ENCODE measurements around the gene SMYD1. TPM values are rescaled to one million over a fixed set of nuclear protein-coding genes. Genes with fewer than 3 reads are reported as not detected.
"Not testable (repeated sequence)": the region's sequence is repeated elsewhere in the genome, so short reads cannot be mapped to it uniquely, and the experiment has no call there.

SMYD1 gene
- total and polyA plus RNA-seq, 10 of the 15 experiments (the other 5 are each of a cell fraction or from before 2014, with no cell fraction given) = 0.09 TPM; not detected in 9

DNA sequence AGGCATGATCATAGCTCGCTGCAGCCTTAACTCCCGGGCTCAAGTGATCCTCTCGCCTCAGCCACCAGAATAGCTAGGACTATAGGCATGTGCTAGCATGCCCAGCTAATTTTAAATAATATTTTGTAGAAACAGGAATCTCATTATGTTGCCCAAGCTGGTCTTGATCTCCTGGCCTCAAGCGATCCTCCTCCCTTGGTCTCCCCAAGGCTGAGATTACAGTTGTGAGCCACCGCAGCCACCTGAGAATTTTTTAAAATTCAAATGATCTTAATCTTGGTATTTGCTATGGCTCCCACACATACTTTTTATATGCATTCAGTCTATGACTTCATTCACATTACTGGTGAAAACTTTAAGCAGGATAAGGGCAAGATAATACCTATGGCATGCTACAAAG lies 25.1 kb upstream of the SMYD1 start:
- CTCF ChIA-PET = interaction anchor here (1.1 kb wide), 1 partner anchor 18 kb away, joined by 3 read pairs; no protein-coding TSS in a partner anchor
- Histone ChIP-seq H2AFZ (ENCODE audit: control insufficient read depth, low read depth, low read length) (no peak overlapping the region), H3K36me3 (ENCODE audit: control insufficient read depth in 2 of 2, insufficient read depth in 2 of 2, low read length in 1 of 2) (no peaks in the 10 kb centered on the region), H3K79me2 (ENCODE audit: control insufficient read depth, insufficient read depth, low read length) (no peaks in the 10 kb centered on the region), H3K27me3 (replicated peaks in 1 of 2; ENCODE audit: control insufficient read depth in 2 of 2, insufficient read depth in 2 of 2, low read length in 1 of 2) (no peaks in the 10 kb centered on the region), H3K4me2 (ENCODE audit: control insufficient read depth, insufficient read depth) (no peak overlapping the region), H3K9ac (ENCODE audit: control insufficient read depth, insufficient read depth, low read length) (no peak overlapping the region), H3K9me3 (replicated peaks; ENCODE audit: control insufficient read depth, insufficient read depth, low read length) (no peaks in the 10 kb centered on the region), H3K4me3 (no peak overlapping the region), H3K27ac (ENCODE audit: control insufficient read depth, insufficient read depth) (no peak overlapping the region), H3K4me1 (ENCODE audit: control insufficient read depth, insufficient read depth, low read length) (no peaks in the 10 kb centered on the region), H4K20me1 (ENCODE audit: control insufficient read depth, insufficient read depth) (no peaks in the 10 kb centered on the region)
- in situ Hi-C loops (cut with MboI) (no loop called here), intact Hi-C loops (cut with micrococcal nuclease; ENCODE audit: unreplicated experiment) (no loop called here)
- DNase-seq (ENCODE audit: low read depth, low spot score) (no peak), FAIRE-seq (no peak), ATAC-seq (no peak)
- no TSS peak for BruUV-seq (replicated peaks)
- SMC1A ChIA-PET (ENCODE audit: uncharacterized antibody, unreplicated experiment) = no interaction called here
- RAD21 ChIA-PET (ENCODE audit: unreplicated experiment) = interaction anchor here (0.6 to 1.2 kb wide), 2 partner anchors 18 kb away, joined by 3 read pairs; no protein-coding TSS in a partner anchor
- TF ChIP-seq, protein P1, sequence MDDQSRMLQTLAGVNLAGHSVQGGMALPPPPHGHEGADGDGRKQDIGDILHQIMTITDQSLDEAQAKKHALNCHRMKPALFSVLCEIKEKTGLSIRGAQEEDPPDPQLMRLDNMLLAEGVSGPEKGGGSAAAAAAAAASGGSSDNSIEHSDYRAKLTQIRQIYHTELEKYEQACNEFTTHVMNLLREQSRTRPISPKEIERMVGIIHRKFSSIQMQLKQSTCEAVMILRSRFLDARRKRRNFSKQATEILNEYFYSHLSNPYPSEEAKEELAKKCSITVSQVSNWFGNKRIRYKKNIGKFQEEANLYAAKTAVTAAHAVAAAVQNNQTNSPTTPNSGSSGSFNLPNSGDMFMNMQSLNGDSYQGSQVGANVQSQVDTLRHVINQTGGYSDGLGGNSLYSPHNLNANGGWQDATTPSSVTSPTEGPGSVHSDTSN (IDR thresholded peaks at IDR 0.05; ENCODE audit: insufficient replicate concordance, low read depth, low read length) = no peak
- TF ChIP-seq NFYA (IDR thresholded peaks at IDR 0.05; ENCODE audit: borderline replicate concordance, low read depth, low read length) (no peak), PAX5 (IDR thresholded peaks at IDR 0.05; ENCODE audit: borderline replicate concordance, low read depth, low read length) (no peak), PML (IDR thresholded peaks at IDR 0.05; ENCODE audit: low read length) (no peak), BCL11A (IDR thresholded peaks at IDR 0.05; ENCODE audit: low read depth, low read length) (no peak), ZSCAN29 (IDR thresholded peaks at IDR 0.05) (no peak), MYC (IDR thresholded peaks at IDR 0.05; ENCODE audit: insufficient read depth, insufficient read length, insufficient replicate concordance, low read length, severe bottlenecking) (no peak), RCOR1 (conservative IDR thresholded peaks at IDR 0.05; ENCODE audit: low read depth, low read length) (no peak)
- TF ChIP-seq, protein P2, sequence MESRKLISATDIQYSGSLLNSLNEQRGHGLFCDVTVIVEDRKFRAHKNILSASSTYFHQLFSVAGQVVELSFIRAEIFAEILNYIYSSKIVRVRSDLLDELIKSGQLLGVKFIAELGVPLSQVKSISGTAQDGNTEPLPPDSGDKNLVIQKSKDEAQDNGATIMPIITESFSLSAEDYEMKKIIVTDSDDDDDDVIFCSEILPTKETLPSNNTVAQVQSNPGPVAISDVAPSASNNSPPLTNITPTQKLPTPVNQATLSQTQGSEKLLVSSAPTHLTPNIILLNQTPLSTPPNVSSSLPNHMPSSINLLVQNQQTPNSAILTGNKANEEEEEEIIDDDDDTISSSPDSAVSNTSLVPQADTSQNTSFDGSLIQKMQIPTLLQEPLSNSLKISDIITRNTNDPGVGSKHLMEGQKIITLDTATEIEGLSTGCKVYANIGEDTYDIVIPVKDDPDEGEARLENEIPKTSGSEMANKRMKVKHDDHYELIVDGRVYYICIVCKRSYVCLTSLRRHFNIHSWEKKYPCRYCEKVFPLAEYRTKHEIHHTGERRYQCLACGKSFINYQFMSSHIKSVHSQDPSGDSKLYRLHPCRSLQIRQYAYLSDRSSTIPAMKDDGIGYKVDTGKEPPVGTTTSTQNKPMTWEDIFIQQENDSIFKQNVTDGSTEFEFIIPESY (IDR thresholded peaks at IDR 0.05) = no peak
- POLR2A ChIA-PET = no interaction called here
- 95% methylated on average over 5 of the region's 5 CpGs for WGBS (ENCODE audit: insufficient coverage, insufficient replicate concordance, low lambda C conversion rate, missing lambda C conversion rate)

DNA sequence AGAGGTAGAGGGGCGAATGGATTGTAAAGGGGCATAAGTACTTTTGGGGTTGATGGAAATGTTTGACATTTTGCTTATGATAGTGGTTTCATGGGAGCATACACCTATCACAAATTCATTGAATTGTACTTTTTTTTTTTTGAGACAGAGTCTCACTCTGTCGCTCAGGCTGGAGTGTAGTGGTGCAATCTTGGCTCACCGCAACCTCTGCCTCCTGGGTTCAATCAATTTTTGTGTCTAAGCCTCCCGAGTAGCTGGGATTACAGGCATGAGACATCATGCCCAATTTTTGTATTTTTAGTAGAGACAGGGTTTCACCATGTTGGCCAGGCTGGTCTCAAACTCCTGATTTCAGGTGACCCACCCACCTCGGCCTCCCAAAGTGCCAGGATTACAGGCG lies 22.1 kb upstream of the SMYD1 start:
- ChIA-PET POLR2A (interaction anchor here (0.5 kb wide), 1 partner anchor 17 kb away, joined by 6 read pairs; no protein-coding TSS in a partner anchor), SMC1A (ENCODE audit: uncharacterized antibody, unreplicated experiment) (interaction anchor here (1.3 kb wide), 1 partner anchor 9 kb away, joined by 3 read pairs; no protein-coding TSS in a partner anchor), CTCF (interaction anchor here (1.0 kb wide), 2 partner anchors 9 to 15 kb away, joined by 3 to 4 read pairs; no protein-coding TSS in a partner anchor)
- DNase-seq (ENCODE audit: low read depth, low spot score); H3K4me1 ChIP-seq (ENCODE audit: control insufficient read depth, insufficient read depth, low read length); H3K9me3 ChIP-seq (replicated peaks; ENCODE audit: control insufficient read depth, insufficient read depth, low read length); H4K20me1 ChIP-seq (ENCODE audit: control insufficient read depth, insufficient read depth); BruUV-seq (replicated peaks); H3K4me2 ChIP-seq (ENCODE audit: control insufficient read depth, insufficient read depth); FAIRE-seq; ATAC-seq; intact Hi-C loops (cut with micrococcal nuclease; ENCODE audit: unreplicated experiment); H3K9ac ChIP-seq (ENCODE audit: control insufficient read depth, insufficient read depth, low read length); H3K27me3 ChIP-seq (replicated peaks in 1 of 2; ENCODE audit: control insufficient read depth in 2 of 2, insufficient read depth in 2 of 2, low read length in 1 of 2); in situ Hi-C loops (cut with MboI); H3K36me3 ChIP-seq (ENCODE audit: control insufficient read depth in 2 of 2, insufficient read depth in 2 of 2, low read length in 1 of 2); H2AFZ ChIP-seq (ENCODE audit: control insufficient read depth, low read depth, low read length); H3K27ac ChIP-seq (ENCODE audit: control insufficient read depth, insufficient read depth); RAD21 ChIA-PET (ENCODE audit: unreplicated experiment); H3K79me2 ChIP-seq (ENCODE audit: control insufficient read depth, insufficient read depth, low read length); H3K4me3 ChIP-seq: not testable (repeated sequence)
- over 99% methylated on average over 6 of the region's 6 CpGs for WGBS (ENCODE audit: insufficient coverage, insufficient replicate concordance, low lambda C conversion rate, missing lambda C conversion rate)

Measured in GM12878 (cell line).